Mucosa of gallbladder (tissue), 1 donor: ENCODE measurements around the gene CCDC171. TPM values are rescaled to one million over a fixed set of nuclear protein-coding genes. Genes with fewer than 3 reads are reported as not detected.

Experiments
- DNase-seq: peaks from one replicate; pipeline ENCODE4 v3.0.0-alpha.2; 2020; ENCODE audit warnings: low spot score
- total RNA-seq: library from RNA; stranded (reverse); gene quantifications from one replicate; pipeline ENCODE4 v1.2.1, GENCODE V29; 2021
- donor health status: DM: no; HTN: no; CAD: no.

CCDC171 gene
- total RNA-seq, 1 donor from 2014 or later = 4.0 TPM

DNA sequence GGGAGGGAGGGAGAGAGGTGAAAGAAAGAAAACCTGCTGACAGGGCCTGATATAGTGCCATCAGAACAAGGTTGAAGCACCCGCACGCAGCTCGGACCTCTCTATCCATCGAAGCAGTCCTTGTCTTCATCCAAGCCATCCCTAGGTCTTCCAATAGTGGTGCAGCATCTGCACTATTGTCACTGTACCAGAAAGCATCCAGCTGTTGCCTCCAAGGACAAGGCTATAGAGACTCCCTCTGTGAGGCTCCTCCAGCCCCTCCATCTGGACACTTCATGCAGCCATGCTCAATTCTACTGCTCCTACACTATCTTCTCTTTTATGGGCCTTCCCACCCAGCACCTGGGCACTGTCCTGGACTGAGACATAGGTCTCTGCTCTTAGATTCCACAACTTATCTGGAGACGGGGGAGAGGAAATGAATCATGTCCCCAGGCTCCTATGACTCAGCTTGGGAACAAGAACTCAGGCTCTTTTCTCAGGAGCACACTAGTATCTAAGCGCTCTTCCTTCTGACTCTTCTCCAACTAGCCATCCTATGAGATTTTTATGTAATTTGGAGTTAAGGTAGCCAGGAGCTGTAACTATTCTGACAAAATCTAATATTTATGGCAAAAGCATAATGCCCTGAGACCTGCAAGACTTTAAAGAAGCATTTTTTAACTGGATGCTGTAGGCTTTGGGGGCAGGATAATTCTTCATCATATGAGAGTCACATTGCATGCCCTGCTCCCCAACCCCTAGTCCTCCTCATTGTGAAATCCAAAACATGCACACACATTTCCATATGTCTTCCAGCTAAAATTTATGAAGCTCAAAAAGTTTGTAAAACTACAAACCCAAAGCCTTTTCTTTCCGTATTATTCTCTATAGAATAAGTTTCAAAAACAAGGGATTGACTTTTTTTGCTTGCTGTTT lies 446.8 kb downstream of the CCDC171 start:
- DNase-seq = no peak

DNA sequence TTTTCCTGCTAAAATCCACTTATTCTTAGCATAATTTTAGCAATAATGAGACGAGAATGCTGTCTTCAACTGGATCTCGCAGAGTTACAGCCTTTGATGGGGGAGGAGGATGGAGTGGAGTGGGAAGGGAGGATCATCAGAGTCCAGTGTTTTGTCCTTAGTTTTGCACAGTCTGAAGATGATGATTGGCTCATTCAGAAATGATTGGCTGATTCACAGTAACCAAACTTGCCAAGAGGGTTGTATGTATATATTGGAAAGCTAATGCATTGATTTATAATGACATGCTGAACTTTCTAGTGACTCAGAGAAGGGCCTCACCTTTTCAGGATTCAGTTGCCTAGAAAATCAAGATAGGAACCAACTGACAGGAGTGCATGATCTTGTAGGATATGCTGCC lies 448.0 kb downstream of the CCDC171 start:
- DNase-seq = no peak

DNA sequence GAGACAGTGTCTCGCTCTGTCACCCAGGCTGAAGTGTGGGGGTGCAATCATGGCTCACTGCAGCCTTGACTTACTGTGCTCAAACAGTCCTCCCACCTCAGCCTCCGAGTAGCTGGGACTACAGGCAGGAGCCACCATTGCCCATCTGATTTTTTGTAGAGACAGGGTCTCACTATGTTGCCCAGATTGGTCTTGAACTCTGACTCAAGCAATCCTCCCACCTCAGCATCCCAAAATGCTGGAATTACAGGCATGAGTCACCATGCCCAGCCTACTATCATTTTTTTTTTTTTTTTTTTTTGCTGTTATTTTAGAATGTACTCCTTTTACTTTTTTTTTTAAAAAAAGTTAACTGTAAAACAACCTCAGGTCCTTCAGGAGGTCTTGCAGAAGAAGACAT lies 449.0 kb downstream of the CCDC171 start:
- no peak for DNase-seq

DNA sequence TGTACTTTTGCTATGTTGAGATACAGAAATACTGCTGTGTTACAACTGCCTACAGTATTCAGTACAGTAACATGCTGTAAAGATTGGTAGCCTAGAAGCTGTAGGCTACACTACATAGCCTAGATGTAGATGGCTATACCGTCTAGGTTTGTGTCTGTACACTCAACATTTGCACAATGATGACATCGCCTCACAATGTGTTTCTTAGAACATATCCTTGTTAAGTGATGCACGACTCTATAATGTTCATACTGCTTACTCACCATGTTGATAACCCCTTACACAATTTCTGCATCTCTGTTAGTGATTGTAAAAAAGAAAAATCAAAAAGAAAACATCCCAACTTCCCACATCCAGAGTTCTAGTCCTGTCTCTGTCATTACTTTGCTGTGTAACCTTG lies 450.0 kb downstream of the CCDC171 start:
- no peak for DNase-seq

DNA sequence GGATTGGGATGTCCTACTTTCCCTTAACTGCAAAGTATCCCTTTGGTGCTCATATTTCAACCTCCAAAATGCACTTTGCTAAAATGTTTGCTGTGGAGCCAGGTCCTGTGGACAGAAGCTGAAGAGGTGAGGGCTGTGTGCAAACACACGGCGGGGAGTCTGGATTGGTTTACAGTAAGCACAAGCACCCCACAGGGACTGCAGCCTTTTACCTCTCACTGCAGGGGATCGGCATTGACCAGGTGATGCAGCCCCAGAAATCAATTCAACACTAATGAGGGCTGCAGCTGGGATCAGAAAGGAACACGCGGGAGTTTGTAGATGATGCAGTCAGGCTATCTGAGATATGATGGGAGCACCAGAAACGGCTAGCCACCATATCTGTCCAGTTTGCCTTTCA lies 450.9 kb downstream of the CCDC171 start:
- no peak for DNase-seq

DNA sequence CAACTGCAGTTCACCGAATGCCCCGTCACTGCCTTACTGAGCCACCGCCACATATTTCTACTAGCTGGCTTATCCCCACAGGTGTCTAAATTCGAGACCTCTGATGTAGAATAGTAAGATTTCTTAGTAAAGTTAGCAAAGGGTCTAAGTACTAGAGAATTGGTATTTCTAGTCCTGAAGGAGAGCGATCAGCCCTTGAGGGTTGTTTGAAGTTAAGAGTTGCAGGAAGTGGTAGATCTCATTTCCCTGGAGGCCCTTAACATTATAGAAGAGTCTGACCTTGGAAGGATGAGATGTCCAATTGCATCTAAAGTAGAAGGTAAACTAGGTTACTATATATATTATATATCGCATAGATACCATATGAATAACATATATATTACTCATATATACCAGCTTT lies 451.8 kb downstream of the CCDC171 start:
- no peak for DNase-seq

DNA sequence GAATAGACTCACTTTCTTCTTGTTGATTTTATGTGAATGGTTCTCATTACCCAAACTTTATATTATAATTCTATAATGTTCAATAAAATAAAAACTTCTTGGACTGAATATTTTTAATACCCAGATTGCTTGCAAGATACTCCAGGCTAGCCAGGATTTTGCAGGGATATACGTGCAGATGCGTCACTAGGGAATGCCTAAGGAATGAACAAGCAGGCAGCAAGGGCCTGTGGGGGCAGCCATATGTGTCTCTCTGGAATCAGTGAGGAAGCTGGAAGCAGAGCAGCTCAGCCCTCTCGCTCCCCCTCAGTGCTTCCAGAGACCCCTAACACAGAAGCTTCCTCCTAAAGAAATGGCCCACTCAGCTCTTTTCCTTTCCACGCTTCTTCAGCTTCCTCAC lies 457.4 kb downstream of the CCDC171 start:
- no peak for DNase-seq

DNA sequence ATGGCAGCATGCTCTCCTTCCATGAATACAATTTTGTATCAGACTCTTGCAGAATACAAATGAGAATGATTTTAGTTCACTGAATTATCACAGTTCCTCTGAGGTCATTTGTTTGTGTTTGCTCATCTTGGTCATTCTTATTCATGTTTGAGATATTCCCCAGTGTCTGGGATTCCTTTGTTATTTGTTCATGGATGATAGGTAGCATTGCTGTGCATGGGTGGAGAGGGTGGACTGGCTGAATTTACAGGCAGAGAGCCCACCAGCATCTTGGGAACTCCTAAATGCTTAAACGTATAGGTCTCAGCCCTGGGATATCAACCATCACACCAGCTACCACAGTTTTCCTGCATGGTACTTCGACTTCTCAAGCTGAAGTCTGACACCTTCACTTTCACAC lies 459.8 kb downstream of the CCDC171 start:
- DNase-seq = no peak

DNA sequence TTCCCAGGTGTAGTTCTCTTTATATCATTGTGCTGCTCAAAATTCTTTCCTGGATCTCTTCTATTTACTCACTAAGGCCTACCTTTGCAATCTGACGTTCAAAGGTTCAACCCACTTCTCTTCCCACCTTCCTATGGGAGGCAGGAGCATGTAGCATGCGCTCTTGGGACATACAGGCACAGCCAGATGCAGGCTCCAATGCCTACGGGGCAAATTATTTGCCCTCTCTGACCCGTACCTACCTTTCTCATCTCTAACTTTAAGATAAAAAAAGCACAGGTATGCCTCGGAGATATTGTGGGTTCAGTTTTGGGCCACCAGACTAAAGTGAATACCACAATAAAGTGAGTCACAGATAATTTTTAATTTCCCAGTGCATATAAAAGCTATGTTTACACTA lies 460.5 kb downstream of the CCDC171 start:
- no peak for DNase-seq

DNA sequence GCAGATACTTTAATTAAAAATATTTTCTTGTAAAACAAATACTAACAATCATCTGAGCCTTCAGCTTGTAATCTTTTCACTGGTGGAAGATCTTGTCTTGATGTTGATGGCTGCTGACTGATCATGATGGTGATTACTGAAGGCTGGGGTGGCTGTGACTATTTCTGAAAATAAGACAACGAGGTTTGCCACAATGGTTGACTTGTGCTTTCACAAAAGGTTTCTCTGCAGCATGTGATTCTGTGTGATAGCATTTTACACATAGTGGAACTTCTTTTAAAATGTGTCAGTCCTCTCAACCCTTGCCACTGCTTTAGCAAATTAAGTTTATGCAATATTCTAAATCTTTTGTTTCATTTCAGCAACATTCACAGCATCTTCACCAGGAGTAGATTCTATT lies 461.0 kb downstream of the CCDC171 start:
- no peak for DNase-seq

DNA sequence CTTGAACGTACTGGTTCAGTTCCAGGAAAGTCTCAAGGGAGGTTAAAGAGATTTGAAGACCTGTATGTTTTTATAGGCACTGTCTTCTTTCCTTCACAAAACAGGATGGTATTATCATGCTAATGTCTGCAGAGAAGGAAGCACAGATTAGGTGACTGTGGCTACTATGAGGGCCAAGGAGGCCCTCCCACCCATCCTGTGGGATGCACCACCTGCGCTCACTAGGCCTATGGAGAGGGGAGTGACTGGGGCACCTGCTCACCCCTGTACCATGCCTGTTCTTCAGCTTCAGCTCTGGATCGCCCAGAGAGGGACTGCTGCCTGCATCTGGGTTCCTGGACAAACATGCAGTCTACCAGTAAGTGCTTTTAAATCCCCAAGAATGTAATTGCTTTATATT lies 469.4 kb downstream of the CCDC171 start:
- no peak for DNase-seq

DNA sequence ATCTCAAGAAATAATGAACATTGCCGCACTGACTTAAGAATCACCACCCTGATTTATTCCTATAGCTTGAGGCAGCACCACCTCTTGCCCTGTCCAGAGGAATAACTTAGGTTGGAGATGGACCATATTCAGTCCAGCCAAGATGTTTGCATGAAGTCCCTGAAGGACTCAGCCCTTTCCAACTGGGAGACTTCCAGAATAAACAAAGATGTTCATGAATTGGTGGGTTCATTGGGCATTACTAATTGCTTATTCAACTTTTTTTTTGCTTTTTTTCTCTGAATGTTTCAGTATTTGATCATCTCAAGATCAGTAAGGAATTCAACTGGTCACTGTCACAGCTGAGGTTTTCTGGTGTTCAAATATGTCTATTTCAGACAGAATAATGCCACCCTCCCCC lies 470.6 kb downstream of the CCDC171 start:
- no peak for DNase-seq

Other genes starting within 250 kb of the CCDC171 start
- 30.2 TPM for gene TTC39B, start 245.8 kb upstream of the CCDC171 start, total RNA-seq
- 36.5 TPM for gene SNAPC3, start 130.2 kb upstream of the CCDC171 start, total RNA-seq
- gene PSIP1, start 42.1 kb upstream of the CCDC171 start, total RNA-seq = 45.1 TPM